Neural progenitor cell (in vitro differentiated cells): ENCODE measurements around the gene TBC1D23. TPM values are rescaled to one million over a fixed set of nuclear protein-coding genes. Genes with fewer than 3 reads are reported as not detected.

ENCODE experiments used
- DNase-seq: peaks from one replicate; pipeline ENCODE4 v3.0.0-alpha.2; 2016; ENCODE audit warnings: low spot score
- H2AFZ ChIP-seq: fragments of 200-600 bp; sonication (generic); replicated peaks from 2 replicates; pipeline ENCODE4 v1.6.1; 2016; ENCODE audit warnings: antibody characterized with exemption
- H3F3A ChIP-seq: fragments of 200-600 bp; sonication (generic); 2 replicates; pipeline ENCODE4 v1.6.1; 2016; ENCODE audit warnings: antibody characterized with exemption, low read depth
- H3K27ac ChIP-seq: fragments of 200-600 bp; sonication (generic); 2 replicates; pipeline ENCODE4 v1.5.1; 2016; ENCODE audit warnings: mild to moderate bottlenecking
- H3K27me3 ChIP-seq: fragments of 200-600 bp; sonication (generic); 2 replicates; pipeline ENCODE4 v1.6.1; 2016; ENCODE audit warnings: mild to moderate bottlenecking, moderate library complexity
- H3K36me3 ChIP-seq: fragments of 200-600 bp; sonication (generic); 2 replicates; pipeline ENCODE4 v1.5.1; 2016
- H3K4me1 ChIP-seq: fragments of 200-600 bp; sonication (generic); 2 replicates; pipeline ENCODE4 v1.6.1; 2016; ENCODE audit warnings: mixed run types
- H3K4me2 ChIP-seq: fragments of 200-600 bp; sonication (generic); 2 replicates; pipeline ENCODE4 v1.6.1; 2016
- H3K4me3 ChIP-seq: fragments of 200-600 bp; sonication (generic); 2 replicates; pipeline ENCODE4 v1.5.1; 2016
- H3K79me2 ChIP-seq: fragments of 200-600 bp; sonication (generic); 2 replicates; pipeline ENCODE4 v1.6.1; 2016; ENCODE audit warnings: low read depth
- H3K9ac ChIP-seq: fragments of 200-600 bp; sonication (generic); 2 replicates; pipeline ENCODE4 v1.6.1; 2016
- H3K9me3 ChIP-seq: fragments of 200-600 bp; sonication (generic); 2 replicates; pipeline ENCODE4 v1.5.1; 2016; ENCODE audit warnings: low read depth
- H4K20me1 ChIP-seq: fragments of 200-600 bp; sonication (generic); 2 replicates; pipeline ENCODE4 v1.6.1; 2016; ENCODE audit warnings: low read depth
- H3K27ac Mint-ChIP-seq: 3 replicates; pipeline ENCODE4 v1.8.0; 2021; ENCODE audit warnings: mixed read lengths
- H3K27me3 Mint-ChIP-seq: 2 replicates; pipeline ENCODE4 v1.8.0; 2022; ENCODE audit warnings: low read depth, mild to moderate bottlenecking, inconsistent platforms, moderate library complexity, mixed read lengths; ENCODE audit not compliant: insufficient read depth
- H3K36me3 Mint-ChIP-seq: 3 replicates; pipeline ENCODE4 v1.8.0; 2021; ENCODE audit warnings: mixed read lengths
- H3K4me1 Mint-ChIP-seq: 3 replicates; pipeline ENCODE4 v1.8.0; 2021; ENCODE audit warnings: mixed read lengths
- H3K4me3 Mint-ChIP-seq: 3 replicates; pipeline ENCODE4 v1.8.0; 2021; ENCODE audit warnings: mild to moderate bottlenecking, moderate library complexity, mixed read lengths
- H3K9me3 Mint-ChIP-seq: 3 replicates; pipeline ENCODE4 v1.8.0; 2020; ENCODE audit warnings: mixed read lengths
- CTCF ChIP-seq: fragments of 200-600 bp; sonication (generic); IDR thresholded peaks from 2 replicates; pipeline ENCODE4 v1.5.1; 2017; ENCODE audit warnings: antibody characterized with exemption, mild to moderate bottlenecking
- EZH2 ChIP-seq: fragments of 200-600 bp; sonication (generic); IDR thresholded peaks from 2 replicates; pipeline ENCODE4 v1.6.1; 2017; ENCODE audit warnings: antibody characterized with exemption, mild to moderate bottlenecking, moderate library complexity
- EZH2phosphoT487 ChIP-seq: fragments of 200-600 bp; sonication (generic); IDR thresholded peaks from 2 replicates; pipeline ENCODE4 v1.6.1; 2017; ENCODE audit warnings: antibody characterized with exemption
- total RNA-seq: library from RNA; depleted of rRNA; stranded (reverse); fragments of >200 nt; gene quantifications from 2 replicates; pipeline ENCODE4 v1.2.3, GENCODE V29; 2015; ENCODE audit warnings: low replicate concordance

TBC1D23 gene
- total RNA-seq, 1 donor from 2014 or later = 50.1 TPM

DNA sequence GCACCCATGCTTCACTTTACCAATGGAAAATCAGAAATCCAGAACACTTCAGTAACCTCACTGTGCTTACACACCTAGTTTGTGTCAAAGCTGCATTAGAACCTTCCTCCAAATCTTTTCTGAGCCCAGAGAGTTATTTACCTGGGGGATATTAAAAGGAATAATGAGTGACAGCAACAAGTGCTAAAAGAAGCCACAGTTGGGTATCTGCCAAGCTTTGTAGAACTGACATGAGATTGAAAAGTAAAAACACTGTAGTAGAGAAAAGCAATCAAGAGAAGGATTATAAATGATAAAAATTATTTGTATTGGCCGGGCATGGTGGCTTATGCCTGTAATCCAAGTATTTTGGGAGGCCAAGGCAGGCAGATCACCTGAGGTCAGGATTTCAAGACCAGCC lies 8.8 kb upstream of the TBC1D23 start:
- Histone ChIP-seq H3K79me2 (no peaks in the 10 kb centered on the region), H3K36me3 (no peaks in the 10 kb centered on the region), H3K4me2 (no peak overlapping the region), H3K27ac (no peak overlapping the region), H3K9me3 (no peaks in the 10 kb centered on the region), H3F3A (no peaks in the 10 kb centered on the region), H2AFZ (no peak overlapping the region), H3K9ac (no peak overlapping the region), H4K20me1 (no peaks in the 10 kb centered on the region), H3K4me1 (peaks cover 6% of the 10 kb centered on the region), H3K4me3 (no peak overlapping the region), H3K27me3 (no peaks in the 10 kb centered on the region)
- peaks cover 8% of the 10 kb centered on the region for H3K4me1 Mint-ChIP-seq
- H3K27me3 Mint-ChIP-seq = peaks cover 3% of the 10 kb centered on the region
- no peak for DNase-seq
- TF ChIP-seq EZH2 = no peak
- TF ChIP-seq EZH2phosphoT487 = no peak
- TF ChIP-seq CTCF = no peak
- H3K4me3 Mint-ChIP-seq = no peak overlapping the region
- H3K9me3 Mint-ChIP-seq = peaks cover 5% of the 10 kb centered on the region
- no peak overlapping the region for H3K27ac Mint-ChIP-seq
- H3K36me3 Mint-ChIP-seq = no peaks in the 10 kb centered on the region

DNA sequence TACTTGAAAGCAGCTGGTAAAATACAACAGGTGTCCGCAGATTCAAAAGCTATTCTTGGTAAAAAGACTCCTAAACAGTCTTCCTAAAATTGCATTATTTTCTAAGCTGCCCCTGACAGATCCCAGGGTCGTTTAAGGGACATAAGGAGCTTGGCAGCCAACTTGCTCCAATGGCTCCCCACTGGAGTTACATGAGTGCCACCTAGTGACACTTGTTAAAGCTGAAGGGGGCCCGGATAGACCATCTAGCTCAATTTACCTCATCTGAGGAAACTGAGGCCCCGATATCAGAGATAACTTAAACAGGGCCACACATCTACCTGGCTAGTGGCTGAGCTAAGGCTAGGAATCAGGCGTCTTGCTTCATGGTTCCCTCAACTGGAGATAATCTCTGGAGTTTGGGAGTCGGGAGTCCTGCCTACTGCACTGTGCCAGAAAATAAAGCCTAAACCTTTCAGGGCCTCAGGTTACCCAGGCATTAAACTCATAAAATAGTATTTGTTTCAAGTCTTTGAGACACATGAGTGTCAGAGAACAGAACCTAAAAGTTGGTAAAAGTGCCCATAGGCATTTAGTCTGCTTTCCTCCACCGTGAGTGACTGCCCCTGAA lies 6.5 kb upstream of the TBC1D23 start:
- H3K9me3 Mint-ChIP-seq = peaks cover 5% of the 10 kb centered on the region
- no peak overlapping the region for H3K4me2 ChIP-seq
- TF ChIP-seq CTCF = peak; percentile 84
- TF ChIP-seq EZH2 = no peak
- TF ChIP-seq EZH2phosphoT487 = no peak
- H3K4me3 ChIP-seq = no peak overlapping the region
- H3K27me3 ChIP-seq = no peaks in the 10 kb centered on the region
- peaks cover 3% of the 10 kb centered on the region for H3F3A ChIP-seq
- H3K9me3 ChIP-seq = no peaks in the 10 kb centered on the region
- H3K27ac ChIP-seq = no peak overlapping the region
- H3K27ac Mint-ChIP-seq = no peak overlapping the region
- H3K79me2 ChIP-seq = no peaks in the 10 kb centered on the region
- H4K20me1 ChIP-seq = no peaks in the 10 kb centered on the region
- H3K4me1 ChIP-seq = peaks cover 9% of the 10 kb centered on the region
- no peak overlapping the region for H3K4me3 Mint-ChIP-seq
- no peaks in the 10 kb centered on the region for H3K36me3 ChIP-seq
- H3K27me3 Mint-ChIP-seq = peaks cover 3% of the 10 kb centered on the region
- peak; percentile 86 for DNase-seq
- no peaks in the 10 kb centered on the region for H3K36me3 Mint-ChIP-seq
- peak overlapping the region; percentile 5 for H2AFZ ChIP-seq
- H3K9ac ChIP-seq = no peak overlapping the region
- H3K4me1 Mint-ChIP-seq = peaks cover 15% of the 10 kb centered on the region

- Histone ChIP-seq H3K4me3 (no peak overlapping the region), H3K79me2 (peaks cover 8% of the 10 kb centered on the region), H3K9me3 (no peaks in the 10 kb centered on the region), H3K36me3 (no peaks in the 10 kb centered on the region), H3K4me2 (peak overlapping the region; percentile 32), H4K20me1 (no peaks in the 10 kb centered on the region), H3F3A (peaks cover 11% of the 10 kb centered on the region), H3K27ac (no peak overlapping the region), H3K4me1 (peaks cover 13% of the 10 kb centered on the region), H3K9ac (no peak overlapping the region), H2AFZ (no peak overlapping the region), H3K27me3 (no peaks in the 10 kb centered on the region)
- Mint-ChIP-seq H3K27me3 (no peaks in the 10 kb centered on the region), H3K4me3 (no peak overlapping the region), H3K27ac (no peak overlapping the region), H3K36me3 (no peaks in the 10 kb centered on the region), H3K4me1 (peaks cover 24% of the 10 kb centered on the region), H3K9me3 (no peaks in the 10 kb centered on the region)
- DNase-seq = peak; percentile 14
- TF ChIP-seq CTCF = no peak
- TF ChIP-seq EZH2 = no peak
Measured at GRCh38 chr3:100256731-100257151, 4.1 kb upstream of the TBC1D23 start.
